GM18502 (cell line): ENCODE results near the gene SH3GL2.
"Not testable (repeated sequence)": the region's sequence is repeated elsewhere in the genome, so short reads cannot be mapped to it uniquely, and the experiment has no call there.

Source experiments
- ATAC-seq: cut with Tn5 transposase; IDR thresholded peaks from one replicate; pipeline ENCODE4 v1.9.1; 2021; ENCODE audit warnings: mild to moderate bottlenecking; ENCODE audit not compliant: unreplicated experiment, poor library complexity

The SH3GL2 gene

DNA sequence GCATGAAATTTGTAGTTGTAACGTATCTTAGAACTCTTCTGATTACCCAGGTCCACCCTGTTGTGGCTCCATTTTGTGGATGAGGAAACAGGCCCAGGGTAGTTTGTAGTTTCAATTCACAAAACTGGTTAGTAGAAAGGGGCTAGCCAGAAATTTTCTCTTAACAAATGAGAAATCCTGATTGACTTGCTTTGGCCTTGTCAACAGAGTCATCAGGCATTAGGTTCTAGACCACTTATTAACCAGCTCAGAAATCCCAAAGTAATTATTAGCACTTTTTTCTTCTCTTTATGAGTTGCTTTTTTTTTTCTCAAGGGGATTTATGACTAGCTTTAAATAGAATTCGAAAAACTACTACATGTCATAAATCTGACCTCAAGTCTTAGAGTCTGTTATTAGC lies 160.2 kb downstream of the SH3GL2 start:
- ATAC-seq, result no peak

DNA sequence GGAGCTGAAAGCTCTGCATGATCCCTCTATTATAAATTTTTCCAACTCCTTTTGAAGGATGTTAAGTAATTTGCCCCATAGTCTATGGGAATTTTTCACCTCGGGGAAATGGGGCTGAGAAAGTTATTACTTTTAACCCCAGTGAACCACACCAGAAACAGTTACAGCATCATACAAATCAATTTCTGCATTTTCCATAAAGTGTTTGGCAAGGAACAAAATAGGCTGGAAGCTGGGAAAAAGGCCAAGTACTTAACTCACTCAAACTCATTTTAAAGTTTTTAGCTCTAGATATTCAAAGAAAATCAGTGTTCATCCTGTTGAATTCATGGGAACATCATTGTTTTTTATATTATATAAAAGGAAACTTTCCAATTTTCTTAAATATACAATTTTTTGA lies 160.9 kb downstream of the SH3GL2 start:
- no peak for ATAC-seq

DNA sequence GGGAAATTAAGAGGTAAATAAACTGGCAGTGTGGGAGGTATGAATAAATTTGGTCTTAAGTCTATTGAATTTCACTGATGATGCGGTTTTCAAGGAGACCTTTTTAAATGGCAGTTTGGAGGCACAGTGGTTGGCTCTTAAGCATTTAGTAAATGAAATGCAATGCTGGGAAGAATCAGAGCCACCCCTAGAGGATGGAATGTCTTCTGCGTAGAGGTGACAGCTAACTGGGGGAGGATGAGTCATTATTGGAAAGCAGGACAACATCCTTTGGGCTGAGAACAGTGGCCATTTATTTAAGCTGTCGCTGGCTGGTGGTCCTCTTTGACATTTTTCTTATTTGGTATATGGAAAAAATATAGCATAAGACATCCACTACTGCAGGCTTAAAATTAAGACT lies 163.2 kb downstream of the SH3GL2 start:
- no peak for ATAC-seq

DNA sequence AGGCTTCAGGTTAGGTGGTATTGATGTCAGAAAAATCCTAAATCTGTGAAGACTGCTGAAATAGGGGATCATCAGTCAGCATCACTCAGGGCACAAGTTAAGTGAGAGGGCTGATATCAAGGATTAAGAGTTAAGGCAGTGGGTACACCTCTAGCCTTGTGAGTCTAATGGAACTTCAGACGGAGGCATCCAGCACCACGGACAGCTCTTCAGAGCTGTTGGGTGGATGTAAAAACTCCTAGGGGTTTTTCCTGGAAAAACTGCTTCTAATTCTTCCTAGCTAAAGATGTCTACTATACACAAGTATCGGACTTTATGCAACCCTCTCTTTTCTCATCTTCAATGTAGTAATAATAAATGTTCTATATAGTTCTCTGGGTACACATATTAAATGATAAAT lies 165.9 kb downstream of the SH3GL2 start:
- no peak for ATAC-seq

DNA sequence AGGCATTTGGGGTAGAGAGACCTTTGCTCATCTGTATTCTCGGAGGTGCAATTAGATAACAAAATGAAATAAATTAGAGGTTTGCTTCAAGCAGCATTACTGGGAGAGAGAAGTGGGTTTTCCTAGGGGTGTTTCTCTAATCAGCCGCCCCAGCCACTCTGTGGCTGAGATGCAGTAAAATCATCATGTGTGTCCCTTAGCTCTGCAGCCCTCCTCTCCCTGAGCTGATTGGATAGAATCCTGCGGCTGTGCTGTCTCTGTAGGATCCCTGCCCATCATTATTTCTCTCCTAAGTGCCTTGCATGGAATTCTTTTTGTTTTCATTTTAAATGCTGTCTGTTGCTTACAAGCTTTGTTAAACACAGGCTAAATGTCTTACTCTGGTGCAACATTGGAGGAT lies 171.4 kb downstream of the SH3GL2 start:
- ATAC-seq, result no peak

DNA sequence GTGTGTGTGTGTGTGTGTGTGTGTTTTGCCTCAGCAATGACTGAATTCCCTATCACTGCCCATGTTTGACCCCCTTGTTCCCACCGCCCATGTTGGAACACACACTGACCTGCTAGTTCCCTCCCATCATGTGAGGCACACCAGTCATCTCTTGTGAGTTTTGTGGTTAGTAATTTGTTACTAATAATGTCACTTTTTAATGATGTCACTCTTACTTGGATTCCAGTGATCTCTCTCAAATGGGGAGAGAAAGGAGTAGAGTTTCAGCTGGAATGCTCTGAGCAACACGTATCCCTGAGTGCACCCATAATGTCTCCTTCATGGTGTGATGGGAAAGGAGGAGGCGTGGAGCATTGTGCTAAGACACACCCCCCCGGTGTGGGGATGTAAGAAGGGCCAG lies 172.6 kb downstream of the SH3GL2 start:
- ATAC-seq, result no peak

DNA sequence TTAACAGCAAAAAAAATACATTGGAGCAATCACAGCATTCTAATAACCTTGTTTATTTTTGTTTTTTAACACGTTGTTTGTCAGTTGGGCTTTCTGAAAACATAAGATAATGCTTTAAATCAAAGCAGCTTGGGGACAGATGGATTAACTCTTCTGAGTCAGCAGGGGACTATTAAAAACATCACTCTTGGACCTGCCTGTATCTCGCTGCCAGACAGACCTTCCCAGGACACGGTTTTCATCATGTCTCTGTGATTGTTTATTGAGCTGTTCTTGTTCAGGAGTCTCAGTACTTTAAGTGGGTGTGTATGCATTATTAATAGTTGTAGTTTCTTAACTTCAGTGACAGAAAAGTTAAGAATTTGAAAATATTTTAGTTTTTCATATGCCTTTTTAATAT lies 173.2 kb downstream of the SH3GL2 start:
- ATAC-seq, result no peak

DNA sequence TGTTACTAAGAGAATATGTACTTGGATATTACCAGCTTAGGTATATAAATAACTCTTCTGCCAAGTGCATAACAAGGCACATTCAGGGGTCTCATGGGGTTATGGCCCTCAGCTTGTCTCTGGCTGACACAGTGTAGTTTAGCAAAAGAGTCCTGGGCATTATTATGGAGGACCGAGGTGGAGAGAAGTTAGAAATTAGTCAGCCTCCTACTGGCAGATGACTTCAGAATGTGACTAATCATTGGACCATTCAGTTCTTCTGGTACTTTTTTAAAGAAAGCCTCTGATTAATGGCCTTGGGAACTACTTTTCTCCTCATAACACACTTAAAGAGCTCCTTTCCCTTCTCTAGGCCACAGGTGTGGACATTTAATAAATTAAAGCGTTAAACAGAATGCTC lies 178.9 kb downstream of the SH3GL2 start:
- no peak for ATAC-seq

DNA sequence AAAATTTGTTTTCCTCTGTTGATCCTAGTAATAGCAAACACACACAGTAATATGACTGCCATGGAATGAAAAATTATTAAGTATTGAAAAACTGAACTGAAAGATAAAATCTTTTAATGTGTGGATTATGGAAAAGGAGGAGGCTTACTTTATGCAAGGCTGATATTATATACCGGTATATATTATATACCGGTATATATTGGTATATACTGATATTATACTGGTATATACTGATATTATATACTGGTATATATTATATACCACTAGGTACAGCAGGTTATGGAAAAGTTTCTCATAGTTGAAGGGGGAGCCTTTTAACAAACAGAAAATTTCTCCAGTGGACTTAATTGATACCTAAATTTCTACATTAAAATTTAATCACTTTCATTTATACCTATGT lies 181.4 kb downstream of the SH3GL2 start:
- no peak for ATAC-seq

DNA sequence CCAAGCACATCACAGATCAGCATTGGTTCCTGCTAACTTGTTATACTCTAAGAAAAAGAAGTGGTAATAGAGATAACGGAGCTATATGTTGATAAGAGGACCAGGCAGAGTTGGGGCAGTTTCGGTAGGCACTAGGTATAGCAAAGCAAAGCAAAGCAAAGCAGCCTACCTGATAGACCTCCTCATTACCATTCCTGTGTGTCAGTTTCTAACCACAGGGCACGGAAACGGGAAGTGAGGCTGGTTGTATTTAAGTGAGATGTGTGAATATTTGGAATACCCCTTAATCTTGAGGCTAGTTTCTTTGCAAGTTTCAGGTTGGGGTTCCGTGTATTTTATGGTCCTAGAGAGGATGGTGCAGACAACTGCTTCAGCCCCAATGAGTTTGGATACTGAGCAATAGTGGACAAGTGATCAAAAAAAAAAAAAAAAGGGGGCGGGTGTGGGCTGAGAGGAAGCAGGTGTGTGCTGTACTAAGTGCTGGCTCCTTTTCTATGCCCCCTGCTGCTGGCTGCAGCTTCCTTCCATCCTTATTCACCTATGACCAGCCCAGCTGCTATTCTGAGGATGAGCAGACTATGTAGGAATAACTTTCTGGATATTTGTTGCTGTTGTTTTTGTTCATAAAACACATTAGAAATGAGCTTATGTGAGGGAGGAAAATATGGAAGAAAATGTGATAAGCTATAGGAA lies 183.3 kb downstream of the SH3GL2 start:
- no peak for ATAC-seq

DNA sequence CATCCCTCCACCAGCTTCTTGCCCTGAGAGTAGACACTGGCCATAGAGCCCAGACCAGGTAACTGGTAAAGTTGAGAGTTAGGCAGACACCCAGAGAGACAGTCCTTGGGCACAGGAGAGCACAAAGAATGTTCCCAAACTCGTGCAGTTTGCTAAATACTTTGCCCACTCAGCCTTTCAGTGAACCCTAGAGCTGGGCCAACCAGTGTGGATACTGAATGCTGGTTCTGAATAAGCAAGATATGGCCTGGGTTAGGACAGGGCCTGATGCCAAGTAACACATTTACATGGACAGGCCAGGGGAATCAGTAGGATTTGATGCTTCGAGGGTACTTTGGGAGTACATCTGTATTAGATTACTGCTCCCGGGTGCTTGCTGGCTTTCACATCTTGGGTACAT lies 185.4 kb downstream of the SH3GL2 start:
- ATAC-seq, result no peak

DNA sequence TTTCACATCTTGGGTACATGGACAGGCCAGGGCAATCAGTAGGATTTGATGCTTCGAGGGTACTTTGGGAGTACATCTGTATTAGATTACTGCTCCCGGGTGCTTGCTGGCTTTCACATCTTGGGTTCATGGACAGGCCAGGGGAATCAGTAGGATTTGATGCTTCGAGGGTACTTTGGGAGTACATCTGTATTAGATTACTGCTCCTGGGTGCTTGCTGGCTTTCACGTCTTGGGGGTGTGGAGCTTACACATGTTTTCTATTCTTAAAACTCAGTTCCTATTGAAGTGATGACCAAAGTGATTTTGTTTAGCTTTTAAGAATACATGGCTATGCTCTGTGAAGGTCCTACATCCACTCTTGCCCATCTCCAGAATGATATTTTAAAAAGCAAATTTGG lies 186.3 kb downstream of the SH3GL2 start:
- ATAC-seq, result not testable (repeated sequence)

DNA sequence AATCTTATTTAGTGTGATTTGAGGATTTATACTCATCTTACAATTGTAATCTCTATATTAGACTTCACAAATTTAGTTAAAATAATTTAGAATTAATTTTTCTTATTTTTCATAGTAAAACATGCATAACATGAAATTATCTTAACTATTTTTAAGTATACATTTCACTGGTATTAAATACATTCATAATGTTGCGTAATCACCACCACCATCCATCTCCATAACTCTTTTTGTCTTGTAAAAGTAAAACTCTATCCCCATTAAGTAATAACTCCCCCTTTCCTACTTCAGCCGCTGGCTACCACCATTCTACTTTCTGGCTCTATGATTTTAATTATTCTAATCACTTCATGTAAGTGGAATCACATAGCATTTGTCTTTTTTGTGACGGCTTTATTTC lies 193.4 kb downstream of the SH3GL2 start:
- ATAC-seq, result no peak

DNA sequence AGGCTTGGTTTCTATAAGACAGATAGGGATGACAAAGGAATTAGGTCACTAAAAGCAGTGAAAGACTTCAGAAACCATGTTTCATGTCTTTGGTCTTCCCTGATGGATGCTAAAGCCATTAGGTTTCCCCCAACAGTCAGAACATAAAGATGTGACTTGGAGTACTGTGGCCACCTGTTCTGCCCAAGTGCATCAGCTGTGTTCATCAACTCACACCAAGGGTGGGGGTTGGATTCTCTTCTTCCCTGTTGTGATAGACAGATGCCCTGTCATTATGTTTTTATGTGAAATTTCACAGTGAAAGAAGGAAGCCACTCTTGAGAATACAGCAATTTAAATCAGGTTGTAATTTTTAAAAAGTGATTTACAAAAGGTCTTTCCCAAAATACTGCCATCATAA lies 196.8 kb downstream of the SH3GL2 start:
- no peak for ATAC-seq

DNA sequence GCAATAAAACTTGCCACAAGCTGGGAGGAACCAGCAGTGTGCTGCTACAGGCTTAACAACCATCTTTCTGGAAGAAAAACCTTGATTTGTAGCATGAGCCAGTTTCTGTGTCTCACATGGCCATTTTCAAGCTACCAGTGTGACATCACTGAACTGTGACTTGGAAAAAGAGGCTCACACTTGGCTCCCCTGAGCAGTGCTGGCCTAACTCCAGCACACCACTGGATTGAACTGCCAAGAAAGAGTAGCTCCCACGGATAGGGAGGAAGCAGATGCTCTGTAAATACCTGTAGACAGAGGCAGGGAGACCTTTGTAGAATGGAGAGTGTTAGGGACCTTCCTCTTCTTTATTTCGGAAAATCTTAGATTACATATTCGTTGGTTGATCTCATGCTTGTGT lies 197.9 kb downstream of the SH3GL2 start:
- ATAC-seq, result no peak

DNA sequence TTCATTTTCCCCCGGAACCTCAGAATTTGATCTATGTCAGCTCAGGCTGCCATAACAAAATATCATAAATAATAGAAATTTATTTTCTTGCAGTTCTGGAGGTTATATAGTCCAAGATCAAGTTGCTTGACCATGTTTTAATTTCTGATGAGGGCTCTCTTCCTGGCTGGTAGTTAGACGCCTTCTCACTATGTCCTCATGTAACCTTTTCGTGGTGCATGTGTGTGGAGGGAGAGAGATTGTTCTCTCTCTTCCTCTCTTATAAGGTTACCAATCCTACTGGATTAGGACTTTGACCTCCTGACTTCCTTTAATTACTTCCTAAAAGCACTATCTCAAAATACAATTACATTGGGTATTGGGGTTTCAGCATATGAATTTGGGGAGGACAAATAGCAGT lies 198.6 kb downstream of the SH3GL2 start:
- ATAC-seq, result no peak

DNA sequence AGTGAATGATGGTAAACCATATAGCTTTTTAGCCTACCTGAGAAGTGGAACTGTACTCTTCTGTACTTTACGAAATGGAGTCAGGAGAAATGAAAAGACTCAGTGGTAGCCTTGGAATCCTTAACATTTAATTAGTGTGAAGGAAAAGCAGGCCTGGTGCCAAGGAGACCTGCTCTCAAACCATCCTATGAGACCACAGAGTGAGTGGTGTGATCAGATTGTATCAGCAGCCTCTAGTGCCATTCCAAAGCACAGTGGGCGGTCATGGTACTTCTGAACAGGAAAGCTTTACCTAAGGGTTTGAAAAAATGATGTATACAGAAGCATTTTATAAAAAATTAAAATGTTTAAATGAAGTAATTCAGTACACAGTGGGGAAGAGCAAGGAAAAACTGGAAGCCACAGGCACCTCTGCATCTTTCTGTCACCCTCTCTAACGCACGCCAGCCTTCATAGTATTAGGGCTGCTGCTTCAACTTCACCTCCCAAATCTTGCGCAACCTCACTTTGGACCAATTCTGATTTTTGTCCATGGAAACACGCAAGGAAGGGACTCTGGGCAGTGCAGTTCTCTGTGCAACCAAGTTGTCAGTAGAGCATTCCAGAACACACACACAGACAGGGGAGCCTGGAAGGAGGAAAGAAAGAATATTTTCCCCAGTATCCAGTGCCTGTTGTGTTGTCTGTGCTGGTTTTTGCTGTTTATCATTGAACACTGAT lies 203.7 kb downstream of the SH3GL2 start:
- no peak for ATAC-seq

DNA sequence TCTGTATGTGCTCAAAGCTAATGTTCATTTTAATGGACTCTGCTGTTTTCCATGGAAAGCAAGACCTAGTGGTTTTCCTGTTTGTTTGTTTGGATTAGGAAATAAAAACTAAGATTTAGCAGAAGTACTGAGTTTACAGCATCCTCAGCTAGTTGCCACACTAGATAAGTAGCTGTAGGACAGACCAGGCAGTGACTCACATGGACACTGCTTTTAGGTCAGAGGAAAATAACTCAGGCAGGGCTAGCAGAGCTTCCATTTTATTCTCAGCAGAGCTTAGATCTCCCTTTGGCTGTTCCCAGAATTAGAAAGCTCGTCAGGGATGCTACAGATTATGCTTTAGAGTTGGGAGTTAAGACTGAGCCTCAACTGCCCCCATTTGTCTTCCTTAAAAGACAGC lies 204.4 kb downstream of the SH3GL2 start:
- no peak for ATAC-seq

DNA sequence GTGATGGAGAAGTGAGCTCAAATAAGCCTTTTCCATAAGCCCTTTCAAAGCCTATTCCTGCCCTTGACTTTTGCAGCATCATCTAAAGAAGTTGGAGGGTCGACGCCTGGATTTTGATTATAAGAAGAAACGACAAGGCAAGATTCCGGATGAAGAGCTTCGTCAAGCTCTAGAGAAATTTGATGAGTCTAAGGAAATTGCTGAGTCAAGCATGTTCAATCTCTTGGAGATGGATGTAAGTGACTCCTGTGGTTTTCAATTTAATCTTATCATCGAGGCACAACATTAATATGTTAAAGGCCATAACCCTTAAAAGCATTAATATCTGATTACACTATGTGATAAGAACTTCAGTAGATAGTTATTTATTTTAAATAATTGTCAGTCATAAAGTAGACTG lies 210.4 kb downstream of the SH3GL2 start:
- no peak for ATAC-seq

DNA sequence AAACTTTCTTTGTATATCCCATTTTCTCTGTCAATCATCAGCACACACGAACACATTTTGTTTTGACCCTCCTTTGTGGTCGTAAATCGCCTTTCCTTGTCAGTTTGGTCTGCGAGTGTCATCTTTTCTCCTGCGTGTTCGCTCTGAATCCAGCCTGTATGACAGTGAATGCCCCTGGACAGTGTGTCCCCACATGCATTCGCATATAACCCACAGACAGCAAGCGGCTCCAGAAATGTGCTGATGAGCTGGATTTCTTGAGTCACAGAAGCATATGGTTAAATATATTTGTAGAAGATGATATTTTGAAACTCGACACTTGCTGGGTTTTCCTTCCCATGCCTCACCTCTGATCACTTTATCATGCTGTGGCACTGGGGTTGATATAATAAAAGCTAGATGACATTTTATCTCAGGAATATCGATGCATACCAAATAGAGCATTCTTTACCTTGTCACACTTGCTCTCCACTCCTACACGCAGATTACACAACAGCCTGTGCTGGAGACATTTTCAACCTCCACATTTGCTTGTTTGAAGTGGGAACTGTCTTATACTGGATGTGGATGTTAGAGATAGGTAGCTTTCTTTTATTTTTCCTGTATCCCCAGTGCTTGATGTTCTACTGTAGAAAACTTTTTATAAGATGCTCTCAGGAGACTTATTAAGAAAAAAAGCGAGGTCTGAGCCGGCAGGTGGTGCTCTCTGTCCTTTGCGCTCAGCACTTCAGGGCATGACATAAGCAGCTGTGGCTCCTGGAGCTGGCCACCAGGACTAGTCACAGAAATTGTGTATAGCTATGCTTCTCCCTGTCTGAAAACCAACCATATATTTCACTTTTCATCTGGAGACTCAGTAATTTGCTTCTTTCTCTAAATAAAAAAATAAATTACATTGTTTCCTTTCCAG lies 215.1 kb downstream of the SH3GL2 start:
- no peak for ATAC-seq

DNA sequence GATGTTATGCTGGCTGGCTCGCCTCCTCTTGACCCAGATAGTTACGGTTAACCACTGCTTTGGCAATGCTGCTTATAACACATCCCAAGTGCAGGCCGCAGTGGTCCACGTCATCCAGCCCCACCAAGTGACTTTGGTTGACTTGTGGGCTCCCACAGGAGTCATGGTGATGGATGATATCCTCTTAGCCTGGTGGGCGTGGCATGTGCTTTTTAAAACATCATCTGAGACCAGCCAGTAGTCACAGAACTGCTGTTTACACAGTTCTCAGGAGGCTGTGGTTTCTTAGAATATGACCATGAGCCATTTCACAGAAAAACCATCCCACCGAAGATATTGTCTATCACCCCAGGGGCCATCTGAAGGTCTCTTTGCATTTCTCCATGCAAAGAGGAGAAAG lies 216.9 kb downstream of the SH3GL2 start:
- ATAC-seq, result no peak
